Measurements from ENCODE around the gene PROX1. TPM values are rescaled to one million over a fixed set of nuclear protein-coding genes. Genes with fewer than 3 reads are reported as not detected.

PROX1 gene
- total RNA-seq, 2 donors from 2014 or later, result 1.5 to 3.9 TPM

- Mint-ChIP-seq H3K27ac (no peak overlapping the region), H3K4me3 (no peak overlapping the region), H3K27me3 (ENCODE audit: insufficient read depth) (peaks cover 21% of the 10 kb centered on the region), H3K36me3 (ENCODE audit: low read depth) (no peaks in the 10 kb centered on the region), H3K9me3 (no peaks in the 10 kb centered on the region), H3K4me1 (no peaks in the 10 kb centered on the region)
- no peak for TF ChIP-seq CTCF (conservative IDR thresholded peaks at IDR 0.05)
- no peak for DNase-seq
- WGBS, 2 experiments (ENCODE audit: insufficient coverage in 1 of 2, insufficient read length in 1 of 2), result 97 to 100% methylated on average over 1 to 2 of the region's 2 CpGs
- H3K4me3 ChIP-seq (ENCODE audit: low read length), result no peak overlapping the region
- no peak overlapping the region for H3K27ac ChIP-seq (ENCODE audit: low read depth, low read length)
- H3K4me1 ChIP-seq (ENCODE audit: control insufficient read depth, insufficient read depth, low read length), result no peaks in the 10 kb centered on the region
- H3K9me3 ChIP-seq (ENCODE audit: control insufficient read depth, low read length), result peaks cover 8% of the 10 kb centered on the region
- H3K36me3 ChIP-seq (ENCODE audit: control insufficient read depth, insufficient read depth, low read length), result no peaks in the 10 kb centered on the region
- no peak overlapping the region for H3K9ac ChIP-seq (ENCODE audit: extremely low read depth, low read length, poor library complexity, severe bottlenecking)
- H3K27me3 ChIP-seq (ENCODE audit: control insufficient read depth, insufficient read depth, low read length, poor library complexity, severe bottlenecking), result no peaks in the 10 kb centered on the region
Measured at GRCh38 chr1:213958346-213958745, 29.4 kb upstream of the PROX1 start.

- no peaks in the 10 kb centered on the region for H3K27me3 ChIP-seq (ENCODE audit: control insufficient read depth, insufficient read depth, low read length, poor library complexity, severe bottlenecking)
- no peak overlapping the region for H3K9ac ChIP-seq (ENCODE audit: extremely low read depth, low read length, poor library complexity, severe bottlenecking)
- no peaks in the 10 kb centered on the region for H3K4me1 ChIP-seq (ENCODE audit: control insufficient read depth, insufficient read depth, low read length)
- peaks cover 21% of the 10 kb centered on the region for H3K27me3 Mint-ChIP-seq (ENCODE audit: insufficient read depth)
- TF ChIP-seq CTCF (conservative IDR thresholded peaks at IDR 0.05), result no peak
- no peak overlapping the region for H3K4me3 ChIP-seq (ENCODE audit: low read length)
- H3K27ac Mint-ChIP-seq, result no peak overlapping the region
- H3K27ac ChIP-seq (ENCODE audit: low read depth, low read length), result no peak overlapping the region
- no peaks in the 10 kb centered on the region for H3K4me1 Mint-ChIP-seq
- no peak overlapping the region for H3K4me3 Mint-ChIP-seq
- H3K36me3 Mint-ChIP-seq (ENCODE audit: low read depth), result no peaks in the 10 kb centered on the region
- DNase-seq, result no peak
- H3K9me3 Mint-ChIP-seq, result no peaks in the 10 kb centered on the region
- no peaks in the 10 kb centered on the region for H3K36me3 ChIP-seq (ENCODE audit: control insufficient read depth, insufficient read depth, low read length)
- 96% methylated on average over 2 of the region's 2 CpGs; no CpG with 5 or more reads in 1 of the 2 experiments for WGBS, 2 experiments (ENCODE audit: insufficient coverage in 1 of 2, insufficient read length in 1 of 2)
- H3K9me3 ChIP-seq (ENCODE audit: control insufficient read depth, low read length), result peaks cover 8% of the 10 kb centered on the region
Measured at GRCh38 chr1:213960963-213961362, 26.8 kb upstream of the PROX1 start.

- TF ChIP-seq CTCF (conservative IDR thresholded peaks at IDR 0.05), result no peak
- no peak overlapping the region for H3K4me3 Mint-ChIP-seq
- peaks cover 21% of the 10 kb centered on the region for H3K27me3 Mint-ChIP-seq (ENCODE audit: insufficient read depth)
- H3K36me3 Mint-ChIP-seq (ENCODE audit: low read depth), result no peaks in the 10 kb centered on the region
- no peaks in the 10 kb centered on the region for H3K4me1 Mint-ChIP-seq
- H3K4me3 ChIP-seq (ENCODE audit: low read length), result no peak overlapping the region
- no peaks in the 10 kb centered on the region for H3K27me3 ChIP-seq (ENCODE audit: control insufficient read depth, insufficient read depth, low read length, poor library complexity, severe bottlenecking)
- H3K27ac ChIP-seq (ENCODE audit: low read depth, low read length), result no peak overlapping the region
- 95% methylated on average over 1 of the region's 1 CpG; no CpG with 5 or more reads in 1 of the 2 experiments for WGBS, 2 experiments (ENCODE audit: insufficient coverage in 1 of 2, insufficient read length in 1 of 2)
- H3K9ac ChIP-seq (ENCODE audit: extremely low read depth, low read length, poor library complexity, severe bottlenecking), result no peak overlapping the region
- H3K9me3 Mint-ChIP-seq, result no peaks in the 10 kb centered on the region
- DNase-seq, result no peak
- H3K9me3 ChIP-seq (ENCODE audit: control insufficient read depth, low read length), result peaks cover 8% of the 10 kb centered on the region
- no peaks in the 10 kb centered on the region for H3K4me1 ChIP-seq (ENCODE audit: control insufficient read depth, insufficient read depth, low read length)
- no peak overlapping the region for H3K27ac Mint-ChIP-seq
- no peaks in the 10 kb centered on the region for H3K36me3 ChIP-seq (ENCODE audit: control insufficient read depth, insufficient read depth, low read length)
Measured at GRCh38 chr1:213962508-213962907, 25.3 kb upstream of the PROX1 start.

All from endodermal cell (in vitro differentiated cells).